ENCODE results near the gene CAT.

- TF ChIP-seq CTCF (IDR thresholded peaks at IDR 0.05) (no peak), POLR2A (IDR thresholded peaks at IDR 0.05) (no peak)
Measured at GRCh38 chr11:34404280-34404679, 34.5 kb upstream of the CAT start.
